ENCODE measurements around the gene SEMA5A. TPM values are rescaled to one million over a fixed set of nuclear protein-coding genes. Genes with fewer than 3 reads are reported as not detected.
A peak's percentile ranks its signal among the peaks of the same experiment; 100 is the strongest.

Gene SEMA5A
- total RNA-seq, 1 donor from 2014 or later: 38.9 TPM

DNA sequence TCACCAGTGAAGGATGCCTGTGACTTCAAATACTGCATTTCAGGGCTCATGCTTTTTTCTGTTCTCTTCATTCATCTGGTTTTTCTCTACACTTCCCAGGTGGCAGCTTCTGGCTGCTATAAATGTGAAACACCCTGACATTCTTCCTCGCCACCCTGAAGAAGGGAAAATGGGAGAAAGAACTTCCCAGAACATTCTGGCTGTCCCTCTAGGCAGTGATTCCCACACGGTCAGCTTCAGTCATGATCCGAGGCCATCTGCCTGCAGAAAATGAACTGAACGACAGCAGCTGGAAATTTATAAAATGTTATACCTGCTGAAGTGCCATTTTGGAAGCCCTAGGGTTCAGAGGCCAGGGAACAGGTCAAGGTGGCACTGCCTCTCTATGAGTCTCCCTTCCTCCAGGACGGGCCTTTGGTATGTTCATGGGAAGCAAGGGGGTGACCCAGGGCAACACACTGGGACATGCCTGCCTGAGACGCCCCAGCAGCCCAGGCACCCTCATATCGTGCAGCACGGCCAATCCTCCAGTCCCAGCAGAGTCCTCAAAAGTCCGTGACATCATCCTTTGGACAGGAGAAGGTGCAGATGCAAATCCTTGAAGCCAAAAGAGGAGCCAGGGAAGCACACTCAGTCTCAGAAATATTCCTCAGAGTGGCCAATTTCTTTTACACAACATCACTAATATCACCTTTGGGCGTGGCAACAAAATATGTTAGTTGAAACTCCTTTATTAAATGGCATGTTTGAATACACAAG, 107.1 kb downstream of the SEMA5A start:
- no peaks in the 10 kb centered on the region for H3K27me3 ChIP-seq
- no peaks in the 10 kb centered on the region for H3K36me3 ChIP-seq
- H3K4me1 ChIP-seq: no peaks in the 10 kb centered on the region
- intact Hi-C loops (cut with DNase I): no loop called here
- no peak overlapping the region for H3K4me3 ChIP-seq
- ATAC-seq (peak; percentile 34), DNase-seq (no peak)
- no peaks in the 10 kb centered on the region for H3K9me3 ChIP-seq
- TF ChIP-seq CTCF (IDR thresholded peaks at IDR 0.05): no peak
- H3K27ac ChIP-seq: no peak overlapping the region

DNA sequence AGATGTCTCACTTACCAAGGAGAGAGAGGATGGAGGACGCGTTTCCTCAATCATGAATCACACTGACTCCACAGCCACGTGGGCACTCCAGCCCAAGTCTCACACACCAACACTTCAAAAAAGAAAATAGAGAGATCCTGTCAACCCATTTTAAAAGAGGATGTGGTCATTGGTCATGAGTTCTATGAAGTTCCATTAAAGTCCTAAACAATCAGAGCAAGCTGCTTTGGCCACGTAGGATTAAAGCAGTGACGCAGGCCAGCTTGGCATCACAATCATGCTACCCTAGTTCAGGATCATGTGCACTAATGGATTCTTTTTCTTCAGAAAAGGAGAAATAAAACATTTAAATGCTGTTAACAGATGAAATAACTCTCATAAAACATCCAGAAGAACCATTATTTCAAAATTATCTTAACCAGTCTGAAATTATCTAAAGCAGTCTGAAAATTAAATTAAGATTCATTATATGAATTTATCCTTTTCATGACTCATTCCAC, 108.1 kb downstream of the SEMA5A start:
- intact Hi-C loops (cut with DNase I): no loop called here
- no peaks in the 10 kb centered on the region for H3K9me3 ChIP-seq
- H3K27me3 ChIP-seq: no peaks in the 10 kb centered on the region
- peak; percentile 32 for ATAC-seq
- H3K4me3 ChIP-seq: no peak overlapping the region
- no peaks in the 10 kb centered on the region for H3K4me1 ChIP-seq
- no peak overlapping the region for H3K27ac ChIP-seq
- no peaks in the 10 kb centered on the region for H3K36me3 ChIP-seq
- TF ChIP-seq CTCF (IDR thresholded peaks at IDR 0.05): no peak
- no peak for DNase-seq

- TF ChIP-seq CTCF (IDR thresholded peaks at IDR 0.05): no peak
- no peak for DNase-seq
- no peak overlapping the region for H3K27ac ChIP-seq
Observed at GRCh38 chr5:9431496-9432258, 114.2 kb downstream of the SEMA5A start.

DNA sequence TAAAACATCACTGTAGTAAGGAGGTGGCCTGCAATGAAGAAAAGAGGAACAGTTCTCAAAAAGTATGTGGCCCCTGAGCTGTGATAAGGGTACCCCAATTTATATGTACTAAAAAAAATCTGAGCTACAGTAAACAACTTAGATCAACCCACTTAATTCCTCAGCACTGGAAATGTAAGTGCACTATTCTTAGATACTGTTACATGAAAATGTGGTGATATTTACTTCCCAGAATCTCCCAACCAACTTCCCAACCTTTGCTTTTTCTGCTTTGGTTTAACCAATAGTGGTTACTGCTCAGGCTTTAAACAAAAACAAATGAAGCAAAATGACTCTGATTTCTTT, 114.8 kb downstream of the SEMA5A start:
- no peak for DNase-seq
- no peaks in the 10 kb centered on the region for H3K9me3 ChIP-seq
- no peak overlapping the region for H3K27ac ChIP-seq
- H3K27me3 ChIP-seq: no peaks in the 10 kb centered on the region
- H3K4me1 ChIP-seq: peaks cover 5% of the 10 kb centered on the region
- no peak for ATAC-seq
- H3K36me3 ChIP-seq: no peaks in the 10 kb centered on the region
- H3K4me3 ChIP-seq: no peak overlapping the region
- intact Hi-C loops (cut with DNase I): no loop called here
- TF ChIP-seq CTCF (IDR thresholded peaks at IDR 0.05): no peak

More at GRCh38 chr5:9431496-9432258, 114.2 kb downstream of the SEMA5A start:
- no peak overlapping the region for H3K4me3 ChIP-seq
- no peak for ATAC-seq
- no peaks in the 10 kb centered on the region for H3K27me3 ChIP-seq
- H3K4me1 ChIP-seq: peaks cover 5% of the 10 kb centered on the region
- intact Hi-C loops (cut with DNase I): no loop called here
- H3K9me3 ChIP-seq: no peaks in the 10 kb centered on the region
- H3K36me3 ChIP-seq: no peaks in the 10 kb centered on the region

DNA sequence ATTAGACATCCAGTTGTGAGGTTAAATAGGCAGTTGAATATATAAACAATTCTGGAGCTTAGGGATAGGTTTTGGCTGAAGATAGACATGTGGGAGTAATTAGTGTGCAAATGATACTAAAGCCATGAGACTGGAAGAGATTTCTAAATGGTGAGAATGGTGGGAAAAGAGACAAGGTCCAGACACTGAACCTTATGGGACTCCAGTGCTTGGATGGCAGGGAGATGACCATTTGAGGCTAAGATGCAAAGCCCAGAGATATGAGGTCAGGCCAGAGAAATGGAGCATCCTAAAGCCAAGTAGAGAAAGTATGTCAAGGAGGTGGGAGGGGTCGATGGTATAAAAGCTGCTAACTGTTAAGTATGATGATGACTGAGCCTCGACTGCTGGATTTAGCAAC, 115.6 kb downstream of the SEMA5A start:
- H3K27me3 ChIP-seq: no peaks in the 10 kb centered on the region
- DNase-seq (no peak), ATAC-seq (no peak)
- H3K4me3 ChIP-seq: no peak overlapping the region
- peaks cover 5% of the 10 kb centered on the region for H3K4me1 ChIP-seq
- TF ChIP-seq CTCF (IDR thresholded peaks at IDR 0.05): no peak
- no peak overlapping the region for H3K27ac ChIP-seq
- no peaks in the 10 kb centered on the region for H3K9me3 ChIP-seq
- intact Hi-C loops (cut with DNase I): no loop called here
- H3K36me3 ChIP-seq: no peaks in the 10 kb centered on the region
